H1 (cell line): ENCODE measurements around the gene ABHD12B. TPM values are rescaled to one million over a fixed set of nuclear protein-coding genes. Genes with fewer than 3 reads are reported as not detected.
A peak's percentile ranks its signal among the peaks of the same experiment; 100 is the strongest.
"Not testable (repeated sequence)": the region's sequence is repeated elsewhere in the genome, so short reads cannot be mapped to it uniquely, and the experiment has no call there.

Experiments
- CTCF ChIA-PET: fragments of 300-600 bp; sonication (Branson Sonifier 250); formaldehyde crosslinking; loops from one replicate; lab custom pipeline; 2021; ENCODE audit not compliant: partially characterized antibody; lab: Charles Lee
- POLR2A ChIA-PET: fragments of 300-600 bp; sonication (Branson Sonifier 250); formaldehyde crosslinking; loops from one replicate; lab custom pipeline; 2021; ENCODE audit warnings: inconsistent platforms; ENCODE audit not compliant: partially characterized antibody; lab: Charles Lee
- DNase-seq, 2 experiments: peaks; one replicate each; pipeline versions ENCODE4 v3.0.0 to v3.0.0-alpha.2; 2010 to 2022; ENCODE audit warnings: low spot score in 2 of 2, low read depth in 1 of 2, mixed read lengths in 1 of 2
- FAIRE-seq: peaks from 2 replicates; lab custom pipeline; 2011; peaks lifted over from hg19 to GRCh38; lab: Jason Lieb, UNC
- H2AFZ ChIP-seq: 2 replicates; pipeline ENCODE4 v1.8.1; 2012; ENCODE audit warnings: low read length, inconsistent platforms
- H2AK5ac ChIP-seq: 2 replicates; pipeline ENCODE4 v1.6.1; 2013; ENCODE audit warnings: low read depth, low read length
- H2BK120ac ChIP-seq: replicated peaks from 2 replicates; pipeline ENCODE3; 2013; ENCODE audit warnings: low read depth, low read length, inconsistent platforms
- H2BK12ac ChIP-seq: 2 replicates; pipeline ENCODE4 v1.6.1; 2013; ENCODE audit warnings: low read depth, low read length
- H2BK15ac ChIP-seq: 2 replicates; pipeline ENCODE4 v1.6.1; 2013; ENCODE audit warnings: low read length
- H2BK20ac ChIP-seq: 2 replicates; pipeline ENCODE4 v1.6.1; 2013; ENCODE audit warnings: low read length
- H2BK5ac ChIP-seq: 2 replicates; pipeline ENCODE4 v1.6.1; 2013; ENCODE audit warnings: low read depth, low read length
- H3K14ac ChIP-seq: 2 replicates; pipeline ENCODE4 v1.6.1; 2013; ENCODE audit warnings: inconsistent platforms; ENCODE audit not compliant: insufficient read length
- H3K18ac ChIP-seq: 2 replicates; pipeline ENCODE4 v1.6.1; 2013; ENCODE audit warnings: low read length; ENCODE audit errors: extremely low read depth
- H3K23ac ChIP-seq: 2 replicates; pipeline ENCODE4 v1.6.1; 2013; ENCODE audit warnings: inconsistent platforms; ENCODE audit not compliant: insufficient read length
- H3K23me2 ChIP-seq: 2 replicates; pipeline ENCODE4 v1.6.1; 2013; ENCODE audit warnings: low read depth, low read length
- H3K27ac ChIP-seq: 2 replicates; pipeline ENCODE4 v1.6.1; 2011; ENCODE audit warnings: low read depth, low read length, inconsistent platforms
- H3K27me3 ChIP-seq, 4 experiments: replicated peaks in 1 of 4; 1 replicate in 1 of 4; 2 replicates in 3 of 4; pipeline versions ENCODE4 v1.6.1 to v1.8.1; 2011 to 2013; ENCODE audit warnings: low read length in 3 of 4, mild to moderate bottlenecking in 3 of 4, inconsistent platforms in 2 of 4, mixed read lengths in 2 of 4, moderate library complexity in 1 of 4; ENCODE audit not compliant: control insufficient read depth in 3 of 4, insufficient read depth in 3 of 4; ENCODE audit errors: extremely low read depth in 1 of 4
- H3K36me3 ChIP-seq, 4 experiments: 2 replicates each; pipeline versions ENCODE4 v1.6.1 to v1.8.1; 2011 to 2013; ENCODE audit warnings: mild to moderate bottlenecking in 4 of 4, low read length in 3 of 4, moderate library complexity in 2 of 4, control low read depth in 1 of 4, inconsistent platforms in 1 of 4; ENCODE audit not compliant: insufficient read depth in 4 of 4, control insufficient read depth in 2 of 4
- H3K4ac ChIP-seq: replicated peaks from 2 replicates; pipeline ENCODE3; 2013; ENCODE audit warnings: low read length, low read depth, mixed read lengths, inconsistent platforms; ENCODE audit not compliant: insufficient read length
- H3K4me1 ChIP-seq, 4 experiments: replicated peaks in 1 of 4; 1 replicate in 1 of 4; 2 replicates in 3 of 4; pipeline versions ENCODE4 v1.6.1 to v1.8.1; 2011 to 2013; ENCODE audit warnings: low read length in 3 of 4, inconsistent platforms in 2 of 4, mixed read lengths in 1 of 4; ENCODE audit not compliant: insufficient read depth in 4 of 4, control insufficient read depth in 3 of 4
- H3K4me2 ChIP-seq, 2 experiments: 2 replicates each; pipeline versions ENCODE4 v1.6.1 to v1.8.1; 2011 to 2013; ENCODE audit warnings: low read depth in 2 of 2, low read length in 2 of 2, control low read depth in 1 of 2, inconsistent platforms in 1 of 2, mild to moderate bottlenecking in 1 of 2; ENCODE audit not compliant: insufficient read depth in 1 of 2
- H3K4me3 ChIP-seq, 4 experiments: fragments of 200-600, 300-600 bp in 1 of 4; sonication (generic), shearing (Covaris generic), sonication (Bioruptor Twin) in 1 of 4; 2 replicates each; pipeline versions ENCODE4 v1.5.1 to v1.8.1; 2011 to 2016; ENCODE audit warnings: low read length in 4 of 4, low read depth in 3 of 4, control low read depth in 2 of 4, inconsistent platforms in 2 of 4, mild to moderate bottlenecking in 2 of 4, mixed read lengths in 1 of 4, moderate library complexity in 1 of 4; ENCODE audit not compliant: insufficient read depth in 2 of 4; ENCODE audit errors: extremely low read depth in 1 of 4
- H3K56ac ChIP-seq: replicated peaks from 2 replicates; pipeline ENCODE3; 2013; ENCODE audit warnings: low read depth, mild to moderate bottlenecking, mixed read lengths, low read length, inconsistent platforms; ENCODE audit not compliant: insufficient read length
- H3K79me1 ChIP-seq: 2 replicates; pipeline ENCODE4 v1.6.1; 2013; ENCODE audit warnings: low read depth, low read length, control low read depth
- H3K79me2 ChIP-seq, 2 experiments: 2 replicates each; pipeline versions ENCODE4 v1.6.1 to v1.8.1; 2012 to 2013; ENCODE audit warnings: low read length in 2 of 2, mild to moderate bottlenecking in 2 of 2, inconsistent platforms in 1 of 2; ENCODE audit not compliant: insufficient read depth in 2 of 2, control insufficient read depth in 1 of 2
- H3K9ac ChIP-seq, 4 experiments: replicated peaks in 1 of 4; 1 replicate in 1 of 4; 2 replicates in 3 of 4; pipeline versions ENCODE4 v1.6.1 to v1.8.1; 2011 to 2013; ENCODE audit warnings: low read depth in 3 of 4, low read length in 3 of 4, control low read depth in 2 of 4, mild to moderate bottlenecking in 2 of 4, moderate library complexity in 2 of 4, inconsistent platforms in 1 of 4; ENCODE audit errors: extremely low read depth in 1 of 4
- H3K9me3 ChIP-seq, 2 experiments: 2 replicates each; pipeline versions ENCODE4 v1.6.1 to v1.8.1; 2012 to 2013; ENCODE audit warnings: mild to moderate bottlenecking in 2 of 2, moderate library complexity in 2 of 2, control low read depth in 1 of 2, inconsistent platforms in 1 of 2, low read depth in 1 of 2, low read length in 1 of 2, mixed read lengths in 1 of 2; ENCODE audit not compliant: insufficient read depth in 2 of 2
- H4K20me1 ChIP-seq, 2 experiments: replicated peaks in 1 of 2; 2 replicates each; pipeline versions ENCODE3 to v1.8.1; 2011 to 2013; ENCODE audit warnings: inconsistent platforms in 2 of 2, low read length in 2 of 2, mild to moderate bottlenecking in 1 of 2; ENCODE audit not compliant: insufficient read depth in 2 of 2, control insufficient read depth in 1 of 2
- H4K5ac ChIP-seq: 2 replicates; pipeline ENCODE4 v1.6.1; 2013; ENCODE audit warnings: low read length, low read depth, mixed read lengths, inconsistent platforms; ENCODE audit not compliant: insufficient read length
- H4K8ac ChIP-seq: 2 replicates; pipeline ENCODE4 v1.8.0; 2013; ENCODE audit warnings: mild to moderate bottlenecking, moderate library complexity, low read length, inconsistent platforms; ENCODE audit not compliant: insufficient read depth; ENCODE audit errors: extremely low read depth
- H4K91ac ChIP-seq: replicated peaks from 2 replicates; pipeline ENCODE3; 2013; ENCODE audit warnings: low read length, mixed read lengths, inconsistent platforms; ENCODE audit not compliant: insufficient read length
- WGBS, 2 experiments: shearing (Covaris generic) in 1 of 2; methylation state at CpG; one replicate each; pipeline versions ENCODE4 v1.1.6 to v1.1.7; 2013 to 2015; ENCODE audit warnings: low lambda C conversion rate in 2 of 2, mixed read lengths in 2 of 2, inconsistent platforms in 1 of 2, low coverage in 1 of 2, missing lambda C conversion rate in 1 of 2; ENCODE audit not compliant: insufficient replicate concordance in 2 of 2, insufficient coverage in 1 of 2, insufficient read length in 1 of 2; ENCODE audit errors: extremely low coverage in 1 of 2, missing lambda C conversion rate in 1 of 2; 5-methylcytosine and 5-hydroxymethylcytosine counted together
- polyA plus RNA-seq, 7 experiments: library from polyadenylated mRNA; depleted of rRNA in 3 of 7; stranded (reverse) in 5 of 7; unstranded in 2 of 7; fragments of >200 nt in 5 of 7; fragments of 200-250 nt in 2 of 7; gene quantifications; 1 replicate in 5 of 7; 2 replicates in 1 of 7; 4 replicates in 1 of 7; pipeline versions ENCODE4 v1.2.1 to v1.2.3, GENCODE V29; 2011 to 2013; ENCODE audit warnings: missing spikeins in 2 of 7, mixed read lengths in 2 of 7
- total RNA-seq: library from RNA; stranded (reverse); fragmentation: NEBNext Ultra II Directional; extraction: Animal tissue kit (Norgen Biotek cat#: 25700); gene quantifications from 2 replicates; pipeline ENCODE4 v1.2.1, GENCODE V29; 2021

The ABHD12B gene
- total and polyA plus RNA-seq, 2 of the 8 experiments (the other 6 are each of a cell fraction or from before 2014, with no cell fraction given) = 4.0 to 102 TPM

- H3K27me3 ChIP-seq, H2BK15ac ChIP-seq, H3K36me3 ChIP-seq, H2BK12ac ChIP-seq, H2AFZ ChIP-seq, H4K20me1 ChIP-seq, H3K4me3 ChIP-seq, H3K56ac ChIP-seq, H2BK120ac ChIP-seq, H3K27ac ChIP-seq, DNase-seq, H3K23me2 ChIP-seq, H2BK5ac ChIP-seq, CTCF ChIA-PET, H4K8ac ChIP-seq, FAIRE-seq, H3K23ac ChIP-seq, H4K91ac ChIP-seq, H3K79me1 ChIP-seq, H2BK20ac ChIP-seq, H3K4ac ChIP-seq, H3K18ac ChIP-seq, H3K79me2 ChIP-seq, H3K9ac ChIP-seq, H4K5ac ChIP-seq, H3K14ac ChIP-seq, H3K9me3 ChIP-seq, H2AK5ac ChIP-seq: not testable (repeated sequence)
- WGBS, 2 experiments = 26% methylated on average over 5 of the region's 7 CpGs; no CpG with 5 or more reads in 1 of the 2 experiments
- POLR2A ChIA-PET = interaction anchor here (2.3 kb wide), 1 partner anchor 14 kb away, joined by 9 read pairs; no protein-coding TSS in a partner anchor
- Histone ChIP-seq H3K4me1 (peaks cover 0 to 17% (median 14%) of the 10 kb centered on the region in 4 experiments; a peak in 5 of 7 replicates), H3K4me2 (peak overlapping the region in 1 of 2 experiments; percentile 42; a peak in 2 of 4 replicates)
Measured at GRCh38 chr14:50896421-50896820, 24.6 kb downstream of the ABHD12B start.

GRCh38 chr14:50897005-50897404 lies 25.2 kb downstream of the ABHD12B start:
- peak overlapping the region in 1 of 2 experiments; percentile 42; a peak in 2 of 4 replicates for H3K4me2 ChIP-seq

More at GRCh38 chr14:50897005-50897404, 25.2 kb downstream of the ABHD12B start:
- H3K9ac ChIP-seq, H3K27me3 ChIP-seq, H3K4me3 ChIP-seq, H4K8ac ChIP-seq, H4K91ac ChIP-seq, H2BK15ac ChIP-seq, H3K4ac ChIP-seq, H3K36me3 ChIP-seq, H3K9me3 ChIP-seq, H2BK120ac ChIP-seq, H3K23me2 ChIP-seq, H3K14ac ChIP-seq, H3K79me2 ChIP-seq, H3K79me1 ChIP-seq, H3K27ac ChIP-seq, H2AK5ac ChIP-seq, H3K18ac ChIP-seq, FAIRE-seq, H3K23ac ChIP-seq, H2BK12ac ChIP-seq, CTCF ChIA-PET, DNase-seq, H4K5ac ChIP-seq, H4K20me1 ChIP-seq, H3K56ac ChIP-seq, H2AFZ ChIP-seq: not testable (repeated sequence)
- Histone ChIP-seq H2BK20ac (peak overlapping the region; percentile 69; the same call in 1 of the 2 replicates), H3K4me1 (peaks cover 0 to 17% (median 14%) of the 10 kb centered on the region in 4 experiments; a peak in 5 of 7 replicates), H2BK5ac (peak overlapping the region; percentile 79; the same call in 1 of the 2 replicates)
- WGBS, 2 experiments = 100% methylated on average over 1 of the region's 1 CpG; no CpG with 5 or more reads in 1 of the 2 experiments
- POLR2A ChIA-PET = interaction anchor here (2.3 kb wide), 1 partner anchor 13 kb away, joined by 9 read pairs; no protein-coding TSS in a partner anchor
